Dedifferentiated amniotic fluid mesenchymal stem cell (primary cell): ENCODE data around the gene RXRA.

ENCODE experiments used
- DNase-seq: peaks from one replicate; pipeline ENCODE4 v3.0.0-alpha.2; 2016; ENCODE audit errors: extremely low spot score

The RXRA gene

GRCh38 chr9:134323741-134324358, 2.4 kb upstream of the RXRA start:
- DNase-seq = no peak

DNA sequence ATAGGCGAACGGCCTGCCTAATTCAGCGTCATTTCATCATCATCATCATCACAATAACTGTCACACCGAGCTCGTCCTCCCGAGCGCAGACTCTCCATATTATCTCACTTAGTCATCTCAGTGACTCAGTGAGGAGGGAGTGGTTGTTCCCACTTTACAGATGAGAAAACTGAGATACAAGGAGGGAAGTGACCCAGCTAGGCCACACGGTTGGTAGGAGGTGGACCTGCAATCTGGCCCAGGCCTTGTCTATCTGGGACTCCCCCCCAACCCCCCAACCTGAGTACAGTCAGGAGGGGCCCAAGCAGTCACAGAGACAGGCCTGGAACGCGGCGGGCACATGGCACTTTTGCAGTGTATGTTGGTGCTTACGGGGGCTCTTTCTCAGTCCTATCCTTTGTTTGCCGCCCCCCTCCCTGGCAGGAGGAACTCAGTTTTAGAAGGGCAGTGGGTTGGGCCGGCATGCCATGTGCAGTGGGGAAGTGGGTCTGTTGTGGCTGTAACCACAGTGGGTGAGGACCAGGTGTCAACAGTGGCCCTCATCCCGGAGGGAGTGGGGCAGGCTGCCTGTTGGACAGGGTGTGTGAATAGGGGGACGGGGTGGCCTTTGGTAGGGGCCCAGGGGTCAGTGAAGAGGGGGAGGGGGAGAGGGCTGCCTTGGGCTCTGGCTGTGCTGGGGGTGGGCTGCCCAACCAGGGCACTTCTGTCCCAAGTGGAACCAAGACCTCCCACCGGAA, 1.7 kb upstream of the RXRA start:
- no peak for DNase-seq

- peak; percentile 35 for DNase-seq
These were observed 1.0 kb upstream of the RXRA start for GRCh38 chr9:134325096-134325812.

DNA sequence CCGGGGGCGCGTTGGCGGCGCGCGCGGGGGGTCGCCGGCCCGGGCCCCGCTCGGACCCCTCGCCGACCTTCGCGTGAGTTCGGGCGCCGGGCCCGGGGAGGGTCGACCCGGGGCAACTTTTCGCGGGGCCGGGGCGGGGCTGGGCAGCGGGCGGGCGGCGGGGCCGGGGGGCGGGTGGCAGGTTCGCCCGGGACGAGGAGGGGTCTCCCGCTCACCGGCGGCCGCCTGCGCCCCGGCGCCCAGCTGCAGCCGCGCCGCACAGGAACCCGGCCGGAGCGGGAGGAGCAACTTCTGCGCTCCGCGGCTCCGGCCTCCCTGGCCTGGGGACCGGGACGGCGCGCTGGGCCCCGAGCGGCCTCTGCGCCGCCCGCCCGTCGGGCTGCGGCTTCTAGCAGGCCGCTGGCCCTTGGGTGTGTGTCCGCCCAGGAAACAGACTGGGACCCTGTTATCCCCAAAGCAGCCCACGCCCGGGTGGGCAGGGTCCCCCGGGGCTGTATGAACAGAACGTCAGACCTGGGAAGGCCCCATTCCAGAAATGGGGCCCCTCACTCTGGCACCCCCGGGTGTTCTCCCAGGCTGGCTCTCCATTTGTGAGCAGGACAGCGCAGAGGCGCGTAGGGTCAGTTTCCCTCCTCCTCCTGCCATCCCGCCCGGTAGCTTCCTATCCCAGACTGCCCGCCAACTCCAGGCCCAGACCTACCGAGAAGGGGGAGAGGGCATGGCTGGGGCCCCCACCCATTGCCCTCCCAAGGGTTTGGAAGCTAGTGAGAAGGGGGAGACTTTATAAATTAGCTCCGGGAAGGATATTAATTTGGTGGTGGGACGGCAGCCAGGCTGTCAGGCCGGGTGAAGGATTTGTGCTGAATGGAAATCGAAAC, 708 bp downstream of the RXRA start:
- DNase-seq = no peak

DNA sequence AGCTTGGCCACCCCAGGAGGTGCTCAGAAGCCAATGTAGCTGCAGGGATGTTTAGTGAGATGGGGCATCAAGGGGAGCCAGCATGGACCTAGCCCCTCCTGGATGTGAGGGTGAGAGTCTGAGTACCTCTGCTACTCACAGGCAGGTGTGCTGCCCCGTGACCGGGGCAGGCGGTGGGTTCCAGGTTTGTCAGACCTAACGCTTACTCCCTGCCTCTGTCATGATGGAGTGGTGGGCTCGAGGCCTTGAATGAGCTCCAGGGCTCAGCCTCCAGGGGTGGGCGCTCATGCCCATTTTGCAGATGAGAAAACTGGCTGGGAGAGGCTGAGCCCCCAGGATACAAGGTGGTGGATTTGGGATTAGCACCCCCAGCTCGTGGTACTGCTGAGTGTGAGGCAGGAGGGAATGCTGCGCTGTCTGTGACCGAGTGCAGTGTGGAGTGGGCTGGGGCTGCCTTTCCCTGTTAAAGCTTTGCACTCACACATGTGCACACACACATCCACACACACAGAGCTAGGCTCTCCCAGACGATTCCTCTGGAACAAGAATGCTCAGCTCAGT, 1.5 kb downstream of the RXRA start:
- no peak for DNase-seq

DNA sequence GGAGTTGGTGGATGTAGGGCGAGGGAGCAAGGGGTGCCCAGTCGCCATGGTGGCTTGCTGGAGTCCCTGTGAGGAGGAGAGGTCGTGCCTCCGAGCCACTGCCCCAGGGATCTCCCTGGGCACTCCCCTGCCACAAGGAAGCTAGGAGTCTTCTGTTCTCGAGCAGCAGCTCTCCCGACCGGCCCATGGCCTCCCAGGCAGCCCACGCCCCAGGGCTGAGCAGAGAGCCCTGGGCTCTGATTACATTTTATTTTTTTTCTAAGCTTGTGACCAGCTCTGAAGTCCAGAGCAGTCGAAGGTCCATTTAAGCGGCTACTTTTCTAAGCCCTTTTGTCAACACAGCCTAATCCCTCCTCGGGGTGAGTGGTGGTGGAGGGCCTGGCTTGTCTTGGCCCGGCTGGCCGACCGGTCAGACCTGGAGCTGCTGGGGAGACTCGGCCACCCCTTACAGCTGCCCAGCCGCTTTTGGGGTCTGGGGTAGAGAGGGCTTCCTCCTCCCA, 2.1 kb downstream of the RXRA start:
- DNase-seq = peak; percentile 43

GRCh38 chr9:134328841-134329575, 2.8 kb downstream of the RXRA start:
- no peak for DNase-seq

DNA sequence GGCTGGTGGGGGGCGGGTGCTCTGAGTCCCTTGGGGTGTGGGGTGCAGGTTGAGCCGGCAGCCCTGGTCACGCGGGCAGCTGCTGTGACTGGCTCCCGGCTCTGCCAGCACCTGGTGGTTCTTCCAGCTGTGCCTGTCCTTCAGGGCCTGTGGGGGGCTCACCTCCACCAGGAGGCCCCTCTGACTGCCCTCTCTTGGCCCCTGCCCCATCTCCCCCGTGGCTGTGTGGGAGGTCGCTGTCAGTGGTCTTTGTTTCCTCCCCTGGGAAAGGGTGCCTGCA, 3.3 kb downstream of the RXRA start:
- no peak for DNase-seq

DNA sequence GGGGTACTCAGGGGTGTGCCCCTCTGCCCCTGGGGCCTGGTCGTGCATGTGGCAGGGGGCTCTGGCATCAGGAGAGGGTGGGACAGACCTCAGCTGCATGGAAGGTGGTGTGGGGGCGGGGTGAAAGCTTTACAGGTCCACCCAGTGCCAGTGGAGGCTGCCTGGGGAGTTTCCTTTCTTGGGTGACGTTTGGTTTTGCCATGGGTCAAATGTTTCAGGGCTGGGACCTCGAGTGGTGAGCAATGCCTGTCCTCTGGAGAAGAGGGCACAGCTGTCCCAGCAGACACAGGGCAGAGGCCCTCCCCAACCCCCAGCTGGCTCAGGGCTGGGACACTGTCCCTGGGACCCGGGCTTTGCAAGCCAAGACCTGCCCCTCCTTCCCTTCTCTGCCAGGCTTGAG, 3.6 kb downstream of the RXRA start:
- DNase-seq = no peak

- no peak for DNase-seq
These were observed 4.3 kb downstream of the RXRA start for GRCh38 chr9:134330590-134330989.

- DNase-seq = no peak
These were observed 5.2 kb downstream of the RXRA start for GRCh38 chr9:134331186-134332025.

DNA sequence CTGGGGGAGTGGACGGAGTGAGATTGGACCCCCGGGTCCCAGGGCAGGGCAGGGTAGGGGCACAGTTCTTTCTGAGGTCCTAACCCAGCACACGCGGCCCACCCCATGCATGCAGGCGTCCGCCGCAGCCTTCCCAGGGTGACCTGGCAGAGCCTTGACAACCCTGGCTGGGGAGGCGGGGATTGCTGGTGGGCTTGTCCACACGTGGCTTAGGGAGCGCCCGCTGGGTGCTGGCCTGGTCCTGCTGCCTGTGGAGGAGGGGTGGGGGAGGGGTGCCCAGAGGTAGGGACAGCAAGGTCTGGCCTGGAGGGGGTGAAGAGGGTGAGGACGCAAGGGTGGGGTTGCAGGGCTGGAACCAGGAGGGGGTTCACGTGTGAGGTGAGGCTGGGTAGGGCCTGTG, 6.0 kb downstream of the RXRA start:
- DNase-seq = no peak

DNA sequence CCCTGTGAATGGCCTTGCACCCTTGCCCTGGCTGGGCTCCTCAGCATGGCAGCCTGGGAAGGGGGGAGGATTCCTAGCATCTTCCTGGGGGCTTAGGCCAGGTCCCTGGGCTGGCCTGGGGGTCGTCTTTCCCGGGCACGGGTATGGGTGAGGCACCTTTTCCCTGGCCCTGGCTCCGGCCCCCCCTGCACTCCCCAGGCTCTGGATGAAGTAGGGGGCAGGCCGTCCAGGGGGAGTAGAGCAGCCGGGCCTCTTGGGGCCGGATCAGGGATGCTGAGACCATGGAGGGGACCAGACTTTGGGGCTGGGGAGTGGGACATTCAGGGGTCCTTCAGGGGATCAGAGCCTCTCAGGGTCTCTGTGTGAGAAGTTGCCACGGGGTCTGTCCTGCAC, 6.6 kb downstream of the RXRA start:
- DNase-seq = no peak

DNA sequence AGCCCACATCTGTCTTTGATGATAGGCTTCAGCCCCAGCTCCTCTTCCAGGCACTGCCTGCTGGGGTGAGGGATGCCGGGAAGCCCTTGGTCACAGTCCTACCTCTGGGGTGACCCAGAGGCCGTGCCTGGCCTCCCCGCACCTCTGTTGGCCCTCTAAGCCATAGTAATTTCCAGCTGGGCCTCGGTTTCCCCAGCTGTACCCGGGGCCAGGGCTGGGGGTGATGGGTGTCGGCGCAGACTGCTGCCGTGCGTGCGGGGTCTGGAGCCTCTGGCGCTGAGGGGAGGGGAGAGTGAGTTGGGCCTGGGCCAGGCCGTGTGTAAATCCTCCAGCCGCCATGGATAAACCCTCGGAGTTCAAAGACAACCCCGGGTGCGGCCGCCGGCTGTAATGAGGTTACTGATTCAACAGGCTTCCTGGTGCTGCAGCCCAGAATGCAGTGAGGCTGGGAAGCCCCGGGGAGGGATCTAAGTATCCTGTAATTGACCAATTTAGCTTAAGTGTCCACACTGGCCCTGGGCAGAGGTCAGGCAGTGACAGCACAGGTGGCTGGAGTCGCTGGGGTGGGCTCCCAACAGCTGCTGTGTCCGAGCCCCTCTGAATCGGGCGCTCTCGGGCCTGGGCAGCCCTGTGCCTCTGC, 7.1 kb downstream of the RXRA start:
- no peak for DNase-seq

DNA sequence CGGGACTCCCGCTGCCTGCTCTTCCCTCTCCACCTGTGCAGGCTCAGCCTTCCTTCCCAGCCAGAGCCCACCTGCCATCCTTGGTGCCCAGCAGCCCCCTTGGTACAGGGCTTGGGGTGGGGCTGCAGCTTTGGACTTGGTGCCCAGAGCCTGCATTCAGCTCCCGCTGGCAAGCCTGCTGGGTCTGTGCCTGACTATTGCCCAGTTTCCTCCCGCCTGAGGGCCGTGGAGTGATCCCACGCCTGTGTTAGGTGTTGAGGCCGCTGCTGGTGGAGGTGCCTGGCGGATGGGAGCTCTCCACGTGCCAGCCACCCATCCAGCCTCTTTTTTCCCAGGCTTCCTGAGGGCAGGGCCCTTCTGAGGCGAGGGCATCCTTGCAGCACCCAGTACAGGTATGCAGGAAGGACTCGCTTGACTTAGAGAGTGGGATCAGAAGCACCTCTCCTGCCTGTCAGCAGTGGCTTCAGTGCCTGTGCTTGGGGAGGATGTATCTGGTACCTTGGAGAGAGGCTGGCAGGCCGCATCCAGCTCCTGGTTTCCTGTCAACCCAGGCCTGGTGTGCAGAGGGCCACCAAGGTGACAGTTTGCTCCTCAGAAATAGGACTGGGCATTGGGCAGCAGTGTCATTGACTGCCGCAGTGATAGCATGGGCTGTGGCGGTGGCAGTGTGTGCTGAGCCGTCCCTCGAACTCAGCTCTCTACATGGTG, 7.8 kb downstream of the RXRA start:
- DNase-seq = no peak

DNA sequence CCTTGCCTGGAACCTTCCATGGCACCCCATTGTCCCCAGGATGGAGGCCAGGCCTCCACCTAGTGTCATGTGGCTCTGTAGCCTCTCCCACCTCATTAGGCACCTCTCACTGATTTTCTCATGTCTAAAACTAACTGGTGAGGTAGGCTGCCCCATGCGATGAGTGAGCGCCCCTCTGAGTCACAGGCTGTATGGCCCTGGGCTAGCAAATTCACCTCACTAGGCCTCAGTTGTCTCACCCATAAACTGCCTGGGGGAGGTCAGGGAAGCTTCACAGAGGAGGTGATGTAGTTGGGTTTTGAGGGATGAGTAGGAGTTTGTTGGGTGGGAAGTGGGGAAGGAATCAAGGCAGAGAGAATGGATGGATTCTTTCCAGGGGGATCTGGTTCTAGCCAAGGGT, 8.8 kb downstream of the RXRA start:
- DNase-seq = no peak

- DNase-seq = no peak
These were observed 9.4 kb downstream of the RXRA start for GRCh38 chr9:134335486-134336220.

DNA sequence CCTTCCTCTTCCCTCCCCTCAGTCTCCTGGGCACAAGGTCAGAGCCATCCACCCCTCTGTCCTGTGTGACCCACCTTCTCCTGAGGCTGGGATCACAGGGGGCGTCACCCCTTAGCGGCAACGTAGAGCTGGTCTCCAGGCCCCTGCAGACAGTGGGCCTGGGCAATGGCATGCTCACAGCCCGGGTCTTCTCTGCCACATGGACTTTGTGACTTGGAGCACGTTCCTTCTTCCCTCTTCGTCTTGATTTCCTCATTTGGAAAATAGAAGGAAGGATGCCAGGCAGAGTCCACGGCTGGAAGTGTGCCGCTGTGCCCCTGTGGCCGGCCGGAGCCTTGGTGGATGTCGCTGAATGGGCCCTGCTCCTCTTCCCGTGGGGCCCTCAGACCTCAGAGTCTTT, 10.0 kb downstream of the RXRA start:
- no peak for DNase-seq
